Measurements from ENCODE around the gene CHEK2.
"Not testable (repeated sequence)": the region's sequence is repeated elsewhere in the genome, so short reads cannot be mapped to it uniquely, and the experiment has no call there.

Gene CHEK2

DNA sequence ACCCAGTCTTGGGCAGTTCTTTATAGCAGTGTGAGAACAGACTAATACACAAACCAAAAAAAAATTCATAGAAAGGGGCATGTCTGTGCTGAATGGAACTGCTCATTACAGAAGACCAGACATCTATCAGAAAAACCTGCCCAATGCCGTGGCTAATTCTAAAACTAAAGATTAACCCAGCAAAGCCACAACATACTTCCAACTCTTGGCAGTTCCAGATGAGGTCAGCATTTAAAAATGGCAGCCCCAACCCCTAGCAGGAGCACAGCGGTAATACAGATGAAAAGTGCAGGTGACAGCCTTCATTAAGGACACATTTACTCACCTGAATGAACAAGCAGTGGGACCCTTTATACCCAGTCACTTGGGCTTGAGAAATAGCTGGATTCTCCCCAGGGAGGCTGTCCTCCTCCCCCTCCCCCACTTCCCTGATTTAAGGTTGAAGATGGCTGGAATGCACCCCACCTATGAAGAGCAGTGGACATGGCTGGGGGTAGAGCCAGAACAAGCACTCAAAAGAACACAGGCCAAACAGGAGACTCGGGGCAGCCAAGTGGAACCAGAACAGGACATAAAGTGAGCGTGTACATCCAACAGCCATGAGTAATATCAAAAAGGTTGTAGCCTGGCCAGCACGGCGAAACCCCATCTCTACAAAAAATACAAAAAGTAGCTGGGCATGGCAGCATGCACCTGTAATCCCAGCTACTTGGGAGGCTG lies 48.4 kb downstream of the CHEK2 start:
- DNase-seq (ENCODE audit: low read depth, low spot score): not testable (repeated sequence)

DNA sequence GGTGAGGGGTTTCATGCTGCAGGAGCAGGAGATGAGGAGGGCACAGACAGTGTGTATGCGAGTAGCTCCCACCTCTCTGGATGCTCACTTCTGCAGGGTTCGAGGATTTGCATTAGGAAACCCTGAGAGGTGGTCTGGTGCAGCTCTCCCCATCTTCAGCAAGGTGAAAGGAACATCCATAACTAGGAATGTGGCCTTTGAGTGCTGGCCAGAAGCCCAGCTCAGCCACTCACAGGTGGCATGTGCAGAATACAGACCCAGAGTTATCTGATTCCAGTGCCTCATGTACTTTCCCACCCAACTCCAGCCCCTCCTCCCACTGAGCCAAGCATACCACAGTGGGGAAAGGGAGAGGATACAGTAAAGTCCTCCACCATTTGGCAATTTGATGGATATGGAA lies 51.8 kb downstream of the CHEK2 start:
- DNase-seq (ENCODE audit: low read depth, low spot score): not testable (repeated sequence)

DNA sequence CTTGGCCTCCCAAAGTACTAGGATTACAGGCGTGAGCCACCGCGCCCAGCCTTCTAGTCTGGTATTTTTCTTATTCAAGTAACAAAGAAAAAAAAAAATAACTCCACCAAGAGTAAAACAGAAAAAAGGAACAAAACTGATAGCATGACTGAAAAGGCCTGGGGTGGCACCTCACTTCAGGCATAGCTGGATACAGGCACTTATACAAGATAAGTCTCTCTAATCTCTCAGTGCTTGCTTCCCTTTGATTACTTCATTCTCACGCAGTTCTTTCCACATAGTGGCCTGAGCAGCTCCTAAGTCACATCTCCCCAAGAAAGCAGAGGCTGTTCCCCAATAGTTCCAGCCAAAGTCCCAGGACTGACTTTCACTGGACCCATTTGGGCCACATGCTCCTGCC lies 58.7 kb downstream of the CHEK2 start:
- not testable (repeated sequence) for DNase-seq (ENCODE audit: low read depth, low spot score)

DNA sequence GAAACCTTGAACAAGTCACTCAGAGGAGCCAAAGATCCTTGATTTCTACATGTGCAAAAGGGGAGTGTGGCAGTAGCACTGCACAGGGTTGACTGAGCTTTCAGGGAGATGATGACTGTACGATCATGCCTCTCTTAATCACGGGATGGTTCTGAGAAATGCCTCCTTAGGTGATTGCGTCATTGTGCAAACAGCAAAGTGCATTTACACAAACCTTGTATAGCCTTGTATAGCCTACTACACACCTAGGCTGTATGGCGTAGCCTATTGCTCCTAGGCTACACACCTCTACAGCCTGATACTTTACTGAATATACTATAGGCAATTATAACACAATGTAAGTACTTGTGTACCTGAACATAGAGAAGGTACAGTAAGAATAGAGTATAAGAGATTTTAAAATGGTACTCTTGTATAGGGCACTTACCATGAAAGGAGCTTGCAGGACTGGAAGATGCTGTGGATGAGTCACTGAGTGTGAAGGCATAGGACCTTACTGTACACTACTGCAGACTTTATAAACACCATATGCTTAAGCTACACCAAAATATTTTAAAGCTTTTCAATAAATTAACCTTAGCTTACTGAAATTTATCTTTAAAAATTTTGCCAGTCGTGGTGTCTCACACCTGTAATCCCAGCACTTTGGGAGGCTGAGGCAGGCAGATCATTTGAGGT lies 60.7 kb downstream of the CHEK2 start:
- DNase-seq (ENCODE audit: low read depth, low spot score): not testable (repeated sequence)

DNA sequence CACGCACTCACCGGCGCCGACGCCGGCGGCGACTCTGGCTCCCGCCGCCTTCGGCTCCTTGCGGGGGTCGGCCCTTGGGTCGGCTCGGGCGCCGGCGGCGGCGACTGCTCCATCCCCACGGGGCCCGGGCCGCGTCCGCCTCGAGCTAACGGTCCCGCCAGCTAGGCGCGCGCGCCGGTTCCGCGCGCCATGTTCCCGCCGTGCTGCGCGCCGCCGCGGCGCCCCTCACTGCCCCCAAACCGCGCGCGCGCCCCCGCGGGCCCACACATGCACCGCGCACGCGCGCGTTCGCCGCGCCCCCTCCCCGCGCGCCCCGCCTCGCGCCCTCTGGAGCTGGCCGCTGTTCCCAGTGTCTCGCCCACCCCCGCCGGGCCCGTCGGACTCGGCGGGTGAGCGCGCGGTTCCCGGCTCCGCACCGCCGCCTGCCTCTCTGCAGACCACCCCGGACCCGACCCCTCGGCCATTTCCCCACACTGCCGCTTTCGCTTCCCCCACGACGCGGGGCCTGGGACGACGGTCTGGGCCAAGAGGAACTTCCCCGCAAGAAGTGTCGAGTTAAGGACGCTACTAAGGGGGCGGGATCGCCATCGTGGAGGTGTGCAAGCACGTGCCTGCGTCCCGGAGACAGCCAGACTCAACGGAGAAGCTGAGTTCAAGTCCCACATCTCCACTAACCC lies 61.9 kb downstream of the CHEK2 start, which contains the start of gene TTC28:
TSS of gene TTC28 (minus strand) at position 230 of the 677 bp plus-strand sequence. CDS start at position 113, 117 bp downstream.
- DNase-seq (ENCODE audit: low read depth, low spot score): not testable (repeated sequence)

DNA sequence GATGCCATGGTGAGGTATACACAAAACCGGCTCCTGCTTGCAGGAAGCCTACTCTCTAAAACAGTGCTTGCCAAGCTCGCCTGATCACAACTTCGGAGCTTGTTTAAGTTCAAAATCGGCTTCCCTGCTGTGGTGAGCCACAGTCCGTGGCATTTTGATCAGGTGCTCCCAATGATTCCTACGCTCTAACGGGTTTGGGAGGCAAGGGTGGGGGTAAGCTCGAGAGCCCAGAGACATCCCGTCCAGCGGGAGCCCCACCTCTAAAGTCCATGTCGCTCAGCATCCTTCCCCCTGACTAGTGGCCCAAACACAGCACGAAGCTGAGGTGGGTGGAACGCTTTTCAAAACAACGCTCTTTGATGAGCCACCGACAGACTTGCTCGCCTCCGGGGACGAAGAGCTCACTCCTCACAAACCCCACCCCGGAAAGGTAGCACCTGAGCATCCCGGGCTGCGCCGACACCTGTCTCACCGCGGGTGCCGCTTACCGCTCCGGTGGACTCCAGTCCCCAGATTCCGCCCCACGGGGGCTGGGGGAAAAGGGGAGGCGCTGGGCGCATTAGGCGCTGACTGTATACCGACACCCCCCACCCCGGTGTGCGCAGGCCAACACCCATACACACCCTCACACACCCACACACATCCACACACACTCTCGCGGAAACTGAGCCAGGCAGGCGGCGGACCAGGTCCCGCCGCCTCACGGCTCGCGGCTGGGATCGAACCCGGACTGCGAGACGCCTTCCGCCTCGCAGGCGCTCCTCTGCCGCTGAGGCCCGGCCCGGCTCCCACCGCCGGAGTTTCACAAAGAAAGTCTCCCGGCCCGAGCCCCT lies 62.6 kb downstream of the CHEK2 start:
- not testable (repeated sequence) for DNase-seq (ENCODE audit: low read depth, low spot score)

DNA sequence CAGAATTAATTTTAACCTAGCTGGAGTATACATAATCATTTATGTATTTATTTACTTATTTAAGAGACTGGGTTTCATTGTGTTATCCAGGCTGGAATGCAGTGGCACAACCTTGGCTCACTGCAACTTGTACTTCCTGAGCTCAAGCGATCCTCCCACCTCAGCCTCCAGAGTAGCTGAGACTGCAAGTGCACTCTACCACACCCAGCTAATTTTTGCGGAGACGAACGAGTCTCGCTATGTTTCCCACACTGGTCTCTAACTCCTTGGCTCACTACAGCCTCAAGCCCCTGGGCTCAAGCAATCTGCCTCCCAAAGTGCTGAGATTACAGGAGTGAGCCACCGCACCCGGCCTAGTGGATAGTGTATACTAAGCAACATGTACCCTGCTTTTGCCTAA lies 63.5 kb downstream of the CHEK2 start:
- not testable (repeated sequence) for DNase-seq (ENCODE audit: low read depth, low spot score)

DNA sequence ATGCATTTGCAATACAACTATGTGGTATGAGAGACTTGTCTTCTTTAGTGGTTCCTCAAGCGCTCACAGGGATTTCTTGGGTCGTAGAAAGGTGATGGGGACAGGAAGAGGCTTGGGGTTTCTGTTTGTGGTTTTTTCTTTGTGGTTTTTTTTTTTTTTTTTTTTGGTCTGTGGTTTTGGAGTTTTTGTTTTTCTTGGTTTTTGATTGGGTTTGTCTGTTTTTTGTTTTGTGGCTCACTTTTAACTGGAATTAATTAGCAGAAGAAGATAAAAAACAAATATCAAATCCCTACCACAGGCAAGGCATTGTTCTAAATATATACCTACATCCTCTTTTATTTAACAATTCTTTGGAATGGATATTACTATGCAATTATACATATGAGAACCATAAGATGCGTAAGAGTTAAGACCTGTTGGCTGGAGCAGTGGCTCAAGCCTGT lies 67.5 kb downstream of the CHEK2 start:
- DNase-seq (ENCODE audit: low read depth, low spot score): no peak

DNA sequence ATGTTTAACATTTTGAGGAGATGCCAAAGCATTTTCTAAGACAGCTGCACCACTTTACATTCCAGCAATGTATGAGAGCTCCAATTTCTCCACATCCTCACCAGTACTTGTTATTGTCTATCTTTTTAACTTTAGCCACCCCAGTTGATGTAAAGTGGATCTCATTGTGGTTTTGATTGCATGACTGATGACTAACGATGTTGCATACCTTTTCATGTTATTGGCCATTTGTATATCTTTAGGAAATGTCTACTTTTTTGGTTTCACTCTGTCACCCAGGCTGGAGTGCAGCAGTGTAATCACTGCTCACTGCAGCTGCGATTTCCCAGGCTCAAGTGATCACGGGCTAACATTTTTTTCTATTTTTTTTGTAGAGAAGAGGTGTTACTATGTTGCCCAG lies 70.9 kb downstream of the CHEK2 start:
- no peak for DNase-seq (ENCODE audit: low read depth, low spot score)

DNA sequence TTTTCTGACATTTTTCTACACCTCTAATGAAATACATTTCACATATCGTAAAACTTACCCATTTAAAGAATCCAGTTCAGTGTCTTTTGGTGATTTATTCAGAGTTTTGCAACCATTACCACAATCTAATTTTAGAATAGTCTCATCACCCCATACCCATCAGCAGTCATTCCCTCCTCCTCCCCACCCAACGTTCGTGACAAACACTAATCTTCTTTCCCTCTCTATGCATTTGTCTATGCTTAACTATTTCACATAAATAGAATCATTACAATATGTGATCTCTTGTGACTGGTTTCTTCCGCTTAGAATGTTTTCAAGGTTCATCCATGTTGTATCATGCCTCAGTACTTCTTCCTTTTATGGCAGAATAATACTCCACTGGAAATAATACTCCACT lies 71.5 kb downstream of the CHEK2 start:
- DNase-seq (ENCODE audit: low read depth, low spot score): no peak

DNA sequence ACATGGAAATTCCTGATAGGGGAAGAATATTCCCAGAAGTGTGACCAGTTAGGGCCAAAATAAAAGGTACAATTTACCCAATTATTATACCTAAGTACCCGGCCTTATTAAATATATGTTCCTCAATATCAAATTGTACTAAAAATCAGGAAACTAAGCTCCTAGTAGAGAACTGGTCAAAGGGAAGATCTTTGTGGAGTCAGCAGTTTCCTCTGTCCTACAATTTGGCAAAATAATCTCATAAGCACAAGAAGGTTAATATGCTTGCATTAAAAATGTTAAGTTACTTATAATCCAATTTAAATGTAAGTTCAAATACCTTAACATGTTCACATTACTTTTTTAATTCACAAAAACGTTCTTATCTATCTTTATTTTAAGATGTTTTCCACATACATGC lies 72.2 kb downstream of the CHEK2 start:
- DNase-seq (ENCODE audit: low read depth, low spot score): no peak

DNA sequence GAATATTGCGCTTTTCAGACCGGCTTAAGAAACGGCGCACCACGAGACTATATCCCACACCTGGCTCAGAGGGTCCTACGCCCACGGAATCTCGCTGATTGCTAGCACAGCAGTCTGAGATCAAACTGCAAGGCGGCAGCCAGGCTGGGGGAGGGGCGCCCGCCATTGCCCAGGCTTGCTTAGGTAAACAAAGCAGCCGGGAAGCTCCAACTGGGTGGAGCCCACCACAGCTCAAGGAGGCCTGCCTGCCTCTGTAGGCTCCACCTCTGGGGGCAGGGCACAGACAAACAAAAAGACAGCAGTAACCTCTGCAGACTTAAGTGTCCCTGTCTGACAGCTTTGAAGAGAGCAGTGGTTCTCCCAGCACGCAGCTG lies 78.1 kb downstream of the CHEK2 start:
- not testable (repeated sequence) for DNase-seq (ENCODE audit: low read depth, low spot score)

DNA sequence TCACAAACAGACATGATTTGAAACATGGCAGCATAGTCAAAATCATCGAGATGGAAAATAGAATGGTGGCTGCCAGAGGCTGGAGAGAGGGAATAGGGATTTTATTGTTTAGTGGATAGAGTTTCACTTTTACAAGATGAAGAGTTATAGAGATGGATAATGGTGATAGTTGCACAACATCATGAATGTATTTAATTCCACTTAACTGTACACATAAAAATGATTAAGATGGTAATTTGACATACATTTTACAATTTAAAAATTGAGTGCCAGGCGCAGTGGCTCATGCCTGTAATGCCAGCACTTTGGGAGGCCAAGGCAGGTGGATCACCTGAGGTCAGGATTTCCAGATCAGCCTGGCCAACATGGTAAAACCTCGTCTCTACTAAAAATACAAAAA lies 83.2 kb downstream of the CHEK2 start:
- DNase-seq (ENCODE audit: low read depth, low spot score): no peak

DNA sequence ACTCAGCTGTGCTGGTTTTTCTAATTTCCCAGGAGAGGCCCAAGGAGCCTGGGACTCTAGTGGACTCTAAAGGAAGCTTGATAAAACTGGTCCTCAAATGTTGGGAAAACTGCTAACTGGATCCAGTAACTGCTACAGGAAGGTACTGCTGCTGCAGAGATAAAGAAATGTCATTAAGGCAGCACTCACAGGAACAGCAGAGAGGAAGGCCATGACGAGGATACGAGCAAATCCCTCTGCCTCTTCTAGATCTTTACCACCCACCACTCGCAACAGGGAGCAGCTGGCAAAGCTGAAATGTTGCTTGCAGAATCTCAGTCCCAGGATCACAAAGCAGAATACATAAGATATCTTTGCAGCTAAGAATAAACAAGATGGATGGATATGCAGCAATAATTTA lies 85.4 kb downstream of the CHEK2 start:
- no peak for DNase-seq (ENCODE audit: low read depth, low spot score)

DNA sequence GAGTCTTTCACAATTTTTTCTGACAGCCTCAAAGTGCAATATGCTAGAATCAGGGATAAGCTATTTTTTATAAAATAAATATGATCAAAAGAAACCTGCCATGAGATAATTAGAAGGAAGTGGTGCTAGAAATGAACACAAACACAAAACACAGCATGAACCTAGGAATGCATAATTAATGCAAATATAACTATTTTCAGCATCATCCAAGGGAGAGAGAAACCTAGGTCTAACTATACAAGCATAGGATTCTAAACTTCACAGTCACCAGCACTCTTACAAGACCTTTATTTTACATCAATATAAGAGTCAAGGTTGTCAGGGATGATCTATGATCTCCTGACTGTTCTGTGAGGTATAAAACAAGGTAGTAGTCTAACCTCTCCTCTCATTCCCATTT lies 91.2 kb downstream of the CHEK2 start:
- no peak for DNase-seq (ENCODE audit: low read depth, low spot score)

DNA sequence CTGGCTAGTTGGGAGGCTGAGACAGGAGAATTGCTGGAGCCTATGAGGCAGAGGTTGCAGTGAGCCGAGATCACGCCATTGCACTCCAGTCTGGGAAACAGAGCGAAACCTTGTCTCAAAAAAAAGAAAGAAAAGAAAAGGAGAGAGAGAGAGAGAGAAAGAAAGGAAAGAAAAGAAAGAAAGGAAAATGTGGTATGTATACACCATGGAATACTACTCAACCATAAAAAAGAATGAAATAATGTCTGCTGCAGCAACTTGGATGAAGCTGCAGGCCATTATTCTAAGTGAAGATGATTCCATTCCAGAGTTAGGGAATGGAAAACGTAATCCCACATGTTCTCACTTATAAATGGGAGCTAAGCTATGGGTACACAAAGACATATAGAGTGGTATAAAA lies 92.8 kb downstream of the CHEK2 start:
- DNase-seq (ENCODE audit: low read depth, low spot score): no peak

DNA sequence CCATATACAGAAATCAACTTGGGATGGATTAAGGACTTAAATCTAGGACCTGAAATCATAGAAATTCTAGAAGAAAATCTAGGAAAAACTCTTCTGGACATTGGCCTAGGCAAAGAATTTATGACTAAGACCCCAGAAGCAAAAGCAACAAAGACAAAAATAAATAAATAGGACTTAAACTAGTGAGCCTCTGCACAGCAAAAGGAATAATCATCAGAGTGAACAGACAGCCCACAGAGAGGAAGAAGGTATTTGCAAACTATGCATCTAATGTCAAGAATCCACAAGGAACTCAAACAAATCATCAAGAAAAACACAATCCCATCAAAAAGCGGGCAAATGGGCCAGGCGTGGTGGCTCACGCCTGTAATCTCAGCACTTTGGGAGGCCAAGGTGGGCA lies 94.4 kb downstream of the CHEK2 start:
- no peak for DNase-seq (ENCODE audit: low read depth, low spot score)

DNA sequence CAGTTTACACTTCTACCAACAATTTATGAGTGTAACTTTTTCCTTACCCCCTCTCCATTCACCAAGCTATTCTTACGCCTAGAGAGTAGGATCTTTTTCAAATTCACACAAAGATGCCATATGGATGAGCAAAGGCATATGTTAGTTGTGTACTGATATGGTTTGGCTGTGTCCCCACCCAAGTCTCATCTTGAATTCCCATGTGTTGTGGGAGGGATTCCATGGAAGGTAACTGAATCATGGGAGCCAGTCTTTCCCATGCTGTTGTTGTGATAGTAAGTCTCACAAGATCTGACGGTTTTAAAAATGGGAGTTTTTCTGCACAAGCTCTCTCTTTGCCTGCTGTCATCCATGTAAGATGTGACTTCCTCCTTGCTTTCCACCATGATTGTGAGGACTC lies 102.3 kb downstream of the CHEK2 start:
- DNase-seq (ENCODE audit: low read depth, low spot score): no peak
